MM.1S (cell line): ENCODE data around the gene LPIN1.

Experiments used
- DNase-seq: peaks from one replicate; pipeline ENCODE4 v3.0.0-alpha.2; 2015
- H2AFZ ChIP-seq: fragments of 300-600 bp; sonication (generic); 2 replicates; pipeline ENCODE4 v1.6.0; 2016; ENCODE audit warnings: antibody characterized with exemption, low read length
- H3F3A ChIP-seq: fragments of 300-600 bp; sonication (generic); 2 replicates; pipeline ENCODE4 v1.6.1; 2016; ENCODE audit warnings: mild to moderate bottlenecking, antibody characterized with exemption, low read length, moderate library complexity, mixed read lengths; ENCODE audit not compliant: insufficient read depth
- H3K27ac ChIP-seq: fragments of 300-600 bp; sonication (generic); 2 replicates; pipeline ENCODE4 v1.5.1; 2016; ENCODE audit warnings: mild to moderate bottlenecking, low read length
- H3K27me3 ChIP-seq: fragments of 300-600 bp; sonication (generic); replicated peaks from 2 replicates; pipeline ENCODE4 v1.6.0; 2016; ENCODE audit warnings: low read length; ENCODE audit not compliant: insufficient read depth
- H3K36me3 ChIP-seq: fragments of 300-600 bp; sonication (generic); replicated peaks from 2 replicates; pipeline ENCODE4 v1.6.1; 2016; ENCODE audit warnings: mild to moderate bottlenecking, low read length, mixed read lengths; ENCODE audit not compliant: insufficient read depth
- H3K4me1 ChIP-seq: fragments of 300-600 bp; sonication (generic); 2 replicates; pipeline ENCODE4 v1.6.1; 2016; ENCODE audit warnings: low read length, mixed read lengths
- H3K4me2 ChIP-seq: fragments of 300-600 bp; sonication (generic); 2 replicates; pipeline ENCODE4 v1.6.0; 2016; ENCODE audit warnings: low read depth, low read length
- H3K4me3 ChIP-seq: fragments of 300-600 bp; sonication (generic); 2 replicates; pipeline ENCODE4 v1.5.1; 2016; ENCODE audit warnings: low read length, mixed read lengths
- H3K79me2 ChIP-seq: fragments of 300-600 bp; sonication (generic); 2 replicates; pipeline ENCODE4 v1.6.1; 2016; ENCODE audit warnings: mixed run types, low read length, mixed read lengths
- H3K9ac ChIP-seq: fragments of 300-600 bp; sonication (generic); 2 replicates; pipeline ENCODE4 v1.6.1; 2016; ENCODE audit warnings: low read length, mixed read lengths
- H3K9me2 ChIP-seq: fragments of 300-600 bp; sonication (generic); replicated peaks from 2 replicates; pipeline ENCODE4 v1.6.1; 2016; ENCODE audit warnings: mild to moderate bottlenecking, low read length, mixed read lengths; ENCODE audit not compliant: insufficient read depth
- H3K9me3 ChIP-seq: fragments of 300-600 bp; sonication (generic); replicated peaks from 2 replicates; pipeline ENCODE4 v1.6.1; 2016; ENCODE audit warnings: mild to moderate bottlenecking, low read length, mixed read lengths; ENCODE audit not compliant: insufficient read depth
- H4K20me1 ChIP-seq: fragments of 300-600 bp; sonication (generic); 2 replicates; pipeline ENCODE4 v1.6.1; 2016; ENCODE audit warnings: mild to moderate bottlenecking, low read length, moderate library complexity, mixed read lengths; ENCODE audit not compliant: insufficient read depth
- CTCF ChIP-seq: fragments of 300-600 bp; sonication (generic); IDR thresholded peaks from 2 replicates; pipeline ENCODE4 v1.5.1; 2016; ENCODE audit warnings: antibody characterized with exemption, low read length, mixed read lengths
- EZH2 ChIP-seq: fragments of 300-600 bp; sonication (generic); optimal IDR thresholded peaks from 2 replicates; pipeline ENCODE3; 2017; ENCODE audit warnings: low read depth, mild to moderate bottlenecking, antibody characterized with exemption, low read length, mixed read lengths
- EZH2phosphoT487 ChIP-seq: fragments of 300-600 bp; sonication (generic); IDR thresholded peaks from 2 replicates; pipeline ENCODE4 v1.6.1; 2018; ENCODE audit warnings: antibody characterized with exemption, low read length

The LPIN1 gene

DNA sequence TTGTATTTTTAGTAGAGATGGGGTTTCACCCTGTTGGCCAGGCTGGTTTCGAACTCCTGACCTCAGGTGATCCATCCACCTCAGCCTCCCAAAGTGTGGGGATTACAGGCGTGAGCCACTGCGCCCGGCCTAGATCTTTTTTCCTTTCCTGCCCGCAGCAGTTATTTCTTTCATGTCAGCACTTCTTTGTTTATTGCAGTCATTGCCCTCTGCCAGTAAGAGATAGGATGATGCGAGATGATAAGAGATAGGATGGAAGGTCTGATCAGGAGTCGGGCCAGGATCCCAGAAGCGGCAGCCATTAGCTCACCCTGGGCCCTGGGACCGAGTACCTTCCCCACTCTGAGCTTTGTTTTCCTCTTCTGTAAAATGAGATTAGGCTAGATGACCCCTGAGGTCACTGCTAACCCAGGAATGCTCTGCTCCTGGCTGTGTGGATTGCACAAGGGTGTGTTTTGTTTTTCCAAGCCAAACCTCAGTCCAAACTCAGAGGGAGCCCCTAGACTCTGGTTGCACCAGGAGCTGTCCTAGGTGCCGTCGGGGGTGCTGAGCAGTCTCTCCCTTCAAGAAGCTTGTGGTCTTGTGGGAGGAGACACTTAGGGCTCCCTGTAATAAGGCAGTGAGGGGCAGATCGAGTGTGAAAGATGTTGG, 63.3 kb downstream of the LPIN1 start:
- TF ChIP-seq CTCF (no peak), EZH2 (no peak), EZH2phosphoT487 (no peak)
- Histone ChIP-seq H4K20me1 (peaks cover 9% of the 10 kb centered on the region; the same call in 1 of the 2 replicates), H3K4me3 (no peak overlapping the region), H3K4me2 (no peak overlapping the region), H3K27ac (no peak overlapping the region), H3F3A (no peaks in the 10 kb centered on the region), H3K79me2 (peaks cover 24% of the 10 kb centered on the region), H2AFZ (no peak overlapping the region), H3K9me3 (no peaks in the 10 kb centered on the region), H3K36me3 (peaks cover 31% of the 10 kb centered on the region), H3K4me1 (no peaks in the 10 kb centered on the region), H3K27me3 (no peaks in the 10 kb centered on the region), H3K9me2 (no peaks in the 10 kb centered on the region), H3K9ac (no peak overlapping the region)
- no peak for DNase-seq

DNA sequence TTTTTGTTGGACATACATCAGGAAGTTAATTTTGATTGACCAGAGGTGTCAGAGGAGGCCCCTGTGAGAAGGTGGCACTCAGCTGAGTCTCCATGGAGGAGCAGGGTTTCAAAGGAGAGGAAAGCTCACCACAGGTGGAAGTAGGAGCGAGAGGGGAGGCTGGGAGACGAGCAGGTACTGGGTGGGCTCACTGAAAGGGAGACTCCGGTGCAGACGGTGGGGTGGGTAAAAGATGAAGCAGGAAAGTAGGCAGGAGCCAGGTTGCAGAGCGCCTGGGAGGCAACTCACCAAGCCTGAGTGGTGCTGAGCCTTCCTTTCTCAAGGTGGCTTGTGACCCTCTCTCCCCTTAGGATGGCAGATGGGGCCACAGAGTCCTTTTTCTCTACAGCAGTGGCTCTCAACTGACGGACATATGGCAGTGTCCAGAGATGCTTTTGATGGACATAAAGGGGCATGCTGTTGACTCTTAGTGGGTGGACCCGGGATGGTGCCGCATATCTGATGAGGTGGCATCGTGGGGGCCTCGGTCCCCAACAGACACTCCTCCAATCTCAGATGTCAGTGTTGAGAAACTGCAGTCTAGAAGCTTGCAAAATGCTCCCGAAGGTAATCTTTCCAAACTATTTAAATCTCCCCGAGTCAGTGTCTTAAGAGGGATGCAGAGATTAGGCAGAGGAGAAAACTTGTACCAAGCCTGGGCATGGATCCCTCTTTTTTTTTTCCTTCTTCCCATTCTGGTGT, 64.0 kb downstream of the LPIN1 start:
- Histone ChIP-seq H3K27ac (no peak overlapping the region), H3K36me3 (peaks cover 30% of the 10 kb centered on the region), H3K4me2 (no peak overlapping the region), H3K9me3 (no peaks in the 10 kb centered on the region), H3F3A (no peaks in the 10 kb centered on the region), H3K79me2 (peaks cover 24% of the 10 kb centered on the region), H3K4me3 (no peak overlapping the region), H3K9me2 (no peaks in the 10 kb centered on the region), H3K4me1 (no peaks in the 10 kb centered on the region), H3K27me3 (no peaks in the 10 kb centered on the region), H4K20me1 (peaks cover 9% of the 10 kb centered on the region; the same call in 1 of the 2 replicates), H3K9ac (no peak overlapping the region), H2AFZ (no peak overlapping the region)
- no peak for DNase-seq
- TF ChIP-seq CTCF = no peak
- no peak for TF ChIP-seq EZH2phosphoT487
- TF ChIP-seq EZH2 = no peak

DNA sequence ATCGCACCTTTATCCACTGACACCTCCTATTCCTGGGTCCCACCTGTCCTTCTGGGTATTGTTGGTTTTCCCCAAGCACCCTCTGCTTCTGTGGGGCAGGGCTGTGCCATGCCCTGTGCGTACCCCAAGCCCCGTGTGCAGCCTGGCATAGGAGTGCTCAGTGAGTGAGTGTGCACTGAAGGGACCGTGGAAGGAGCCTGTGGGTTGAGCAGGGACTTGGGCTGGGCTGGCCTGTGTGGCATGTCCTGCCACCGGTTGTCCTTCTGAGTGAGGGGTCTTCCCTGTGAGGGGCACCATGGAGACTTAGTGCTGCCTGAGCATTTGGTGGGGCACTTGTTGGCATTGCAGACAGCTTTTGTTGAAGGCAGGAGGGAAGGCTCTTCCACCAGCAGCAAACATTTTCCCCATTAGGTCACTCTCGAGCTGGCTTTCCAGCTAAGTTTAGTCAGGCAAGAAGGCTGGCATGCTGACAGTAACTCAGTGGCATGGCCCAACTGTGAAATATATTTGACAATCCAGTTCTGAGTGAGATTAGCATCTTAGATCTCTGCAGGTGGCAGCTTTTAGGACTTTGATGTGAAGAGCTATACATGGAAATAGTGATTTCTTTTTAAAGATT, 64.7 kb downstream of the LPIN1 start:
- DNase-seq = no peak
- H4K20me1 ChIP-seq = peaks cover 9% of the 10 kb centered on the region; the same call in 1 of the 2 replicates

More for the DNA sequence above, 64.7 kb downstream of the LPIN1 start:
- H3K4me2 ChIP-seq = no peak overlapping the region
- no peaks in the 10 kb centered on the region for H3K9me3 ChIP-seq
- no peaks in the 10 kb centered on the region for H3K27me3 ChIP-seq
- H3K36me3 ChIP-seq = peaks cover 29% of the 10 kb centered on the region
- no peak overlapping the region for H2AFZ ChIP-seq
- H3K4me1 ChIP-seq = no peaks in the 10 kb centered on the region
- no peak overlapping the region for H3K4me3 ChIP-seq
- H3K9me2 ChIP-seq = no peaks in the 10 kb centered on the region
- no peak overlapping the region for H3K9ac ChIP-seq
- H3K27ac ChIP-seq = no peak overlapping the region
- no peak for TF ChIP-seq EZH2
- TF ChIP-seq CTCF = no peak
- TF ChIP-seq EZH2phosphoT487 = no peak
- H3F3A ChIP-seq = no peaks in the 10 kb centered on the region
- peaks cover 24% of the 10 kb centered on the region for H3K79me2 ChIP-seq
